K562 (cell line): ENCODE data around the gene CGGBP1. TPM values are rescaled to one million over a fixed set of nuclear protein-coding genes. Genes with fewer than 3 reads are reported as not detected.

Experiments
- ATAC-seq: fragments of 200-7000 bp; cut with Tn5 transposase; 3 replicates; pipeline ENCODE4 v1.9.1; 2020; ENCODE audit warnings: moderate library complexity
- BruUV-seq: library from RNA; stranded (reverse); fragments of 400-500 nt; replicated peaks from 2 replicates; lab custom pipeline; 2021; lab: Mats Ljungman, UMichigan
- CTCF ChIA-PET: fragments of 300-600 bp; formaldehyde crosslinking; extraction: SDS; loops from one replicate; lab custom pipeline; 2021; ENCODE audit warnings: low intra/inter-chr PET ratio; lab: Yijun Ruan, JAX
- POLR2A ChIA-PET: fragments of 300-600, 350-650 bp; sonication (Branson Sonifier 250); formaldehyde crosslinking; extraction: SDS; loops from one replicate; lab custom pipeline; 2021; ENCODE audit warnings: antibody characterized with exemption, inconsistent platforms; lab: Yijun Ruan, JAX
- DNase-seq, 4 experiments: peaks; one replicate each; pipeline versions ENCODE4 v3.0.0 to v3.0.0-alpha.2; 2011 to 2018; ENCODE audit warnings: low spot score in 3 of 4, mixed read lengths in 3 of 4; ENCODE audit errors: extremely low read depth in 1 of 4
- FAIRE-seq: peaks from 2 replicates; lab custom pipeline; 2011; peaks lifted over from hg19 to GRCh38; lab: Jason Lieb, UNC
- H2AFZ ChIP-seq: 2 replicates; pipeline ENCODE4 v1.6.0; 2011; ENCODE audit warnings: low read depth, low read length, control low read depth, inconsistent platforms
- H3K27ac ChIP-seq: fragments of 200-600 bp; 3 replicates; pipeline ENCODE4 v1.8.0; 2011; ENCODE audit warnings: low read depth, mild to moderate bottlenecking, control low read depth, inconsistent platforms, low read length, moderate library complexity, mixed read lengths; ENCODE audit errors: extremely low read depth
- H3K27me3 ChIP-seq, 2 experiments: fragments of 300-600 bp in 1 of 2; 2 replicates in 1 of 2; 3 replicates in 1 of 2; pipeline versions ENCODE4 v1.6.0 to v1.8.0; 2011; ENCODE audit warnings: inconsistent platforms in 2 of 2, low read length in 2 of 2, mild to moderate bottlenecking in 1 of 2, mixed read lengths in 1 of 2, moderate library complexity in 1 of 2; ENCODE audit not compliant: control insufficient read depth in 2 of 2, insufficient read depth in 2 of 2
- H3K36me3 ChIP-seq: fragments of 300-600 bp; 3 replicates; pipeline ENCODE4 v1.8.0; 2011; ENCODE audit warnings: mild to moderate bottlenecking, low read length, inconsistent platforms; ENCODE audit not compliant: control insufficient read depth, insufficient read depth
- H3K4me1 ChIP-seq, 2 experiments: fragments of 200-600 bp in 1 of 2; replicated peaks in 1 of 2; 2 replicates in 1 of 2; 3 replicates in 1 of 2; pipeline versions ENCODE4 v1.5.1 to v1.8.0; 2011; ENCODE audit warnings: inconsistent platforms in 2 of 2, low read length in 2 of 2, mild to moderate bottlenecking in 1 of 2, mixed read lengths in 1 of 2, moderate library complexity in 1 of 2; ENCODE audit not compliant: control insufficient read depth in 2 of 2, insufficient read depth in 2 of 2
- H3K4me2 ChIP-seq: 2 replicates; pipeline ENCODE4 v1.6.1; 2011; ENCODE audit warnings: low read length, control low read depth, inconsistent platforms, mixed read lengths; ENCODE audit not compliant: insufficient read depth
- H3K4me3 ChIP-seq: fragments of 200-600 bp; sonication (generic), shearing (Covaris generic); 2 replicates; pipeline ENCODE4 v1.5.1; 2016; ENCODE audit warnings: control low read depth, inconsistent platforms
- H3K79me2 ChIP-seq: fragments of 200-600 bp; 3 replicates; pipeline ENCODE4 v1.8.0; 2011; ENCODE audit warnings: low read length, inconsistent platforms; ENCODE audit not compliant: control insufficient read depth, insufficient read depth
- H3K9ac ChIP-seq, 2 experiments: 2 replicates each; pipeline versions ENCODE4 v1.6.0 to v1.6.1; 2011; ENCODE audit warnings: low read depth in 2 of 2, low read length in 2 of 2, control low read depth in 1 of 2, inconsistent platforms in 1 of 2, mild to moderate bottlenecking in 1 of 2, mixed read lengths in 1 of 2; ENCODE audit not compliant: insufficient read depth in 1 of 2
- H3K9me1 ChIP-seq: one replicate; pipeline ENCODE4 v1.6.0; 2011; ENCODE audit warnings: inconsistent platforms, mild to moderate bottlenecking, low read length, moderate library complexity; ENCODE audit not compliant: control insufficient read depth, insufficient read depth
- H3K9me3 ChIP-seq: replicated peaks from 2 replicates; pipeline ENCODE4 v1.5.1; 2011; ENCODE audit warnings: low read depth, low read length, inconsistent platforms; ENCODE audit not compliant: control insufficient read depth, insufficient read depth
- H4K20me1 ChIP-seq: replicated peaks from 2 replicates; pipeline ENCODE4 v1.6.1; 2011; ENCODE audit warnings: low read length, inconsistent platforms, mixed read lengths; ENCODE audit not compliant: control insufficient read depth, insufficient read depth
- CEBPB ChIP-seq: fragments of 450-650 bp; IDR thresholded peaks from 2 replicates; pipeline ENCODE4 v1.6.1; 2016; ENCODE audit warnings: missing genetic modification characterization, missing compliant biosample characterization
- CEBPG ChIP-seq, 3 experiments: fragments of 200-800 bp in 1 of 3; sonication (Bioruptor generic) in 1 of 3; sonication (generic) in 1 of 3; formaldehyde crosslinking in 1 of 3; IDR thresholded peaks in 2 of 3; conservative IDR thresholded peaks in 1 of 3; 2 replicates each; pipeline versions ENCODE4 v1.6.1 to v1.8.0; 2016 to 2022; ENCODE audit warnings: missing compliant biosample characterization in 2 of 3, missing genetic modification characterization in 2 of 3, mild to moderate bottlenecking in 1 of 3, missing genetic modification reagents in 1 of 3
- ELK3 ChIP-seq: fragments of 450-650 bp; formaldehyde crosslinking; IDR thresholded peaks from 2 replicates; pipeline ENCODE4 v1.4.0; 2020; ENCODE audit warnings: mild to moderate bottlenecking
- GTF2A2 ChIP-seq: IDR thresholded peaks from 2 replicates; pipeline ENCODE4 v1.6.1; 2016; ENCODE audit warnings: mild to moderate bottlenecking, missing genetic modification characterization, missing compliant biosample characterization
- NFIX ChIP-seq: fragments of 250-450 bp; sonication (Bioruptor Pico); IDR thresholded peaks from 2 replicates; pipeline ENCODE4 v1.4.0; 2020; ENCODE audit warnings: low read depth, mild to moderate bottlenecking, moderate library complexity
- RFX5 ChIP-seq: IDR thresholded peaks from 2 replicates; pipeline ENCODE4 v1.6.1; 2011; ENCODE audit warnings: low read depth, mild to moderate bottlenecking, improper control_type of control experiment, low read length
- SIRT6 ChIP-seq: IDR thresholded peaks from one replicate; pipeline ENCODE4 v1.6.1; 2012; ENCODE audit warnings: low read depth, mild to moderate bottlenecking, control low read depth, inconsistent platforms, low read length, moderate library complexity
- SP2 ChIP-seq: IDR thresholded peaks from 2 replicates; pipeline ENCODE4 v1.6.1; 2011; ENCODE audit warnings: mild to moderate bottlenecking, low read depth, low read length, moderate library complexity; ENCODE audit not compliant: poor library complexity, severe bottlenecking; ENCODE audit errors: extremely low read depth
- UBTF ChIP-seq, 2 experiments: IDR thresholded peaks; 2 replicates each; pipeline ENCODE4 v1.6.1; 2012; ENCODE audit warnings: improper control_type of control experiment in 2 of 2, low read depth in 2 of 2, low read length in 2 of 2, borderline replicate concordance in 1 of 2
- ZNF507 ChIP-seq: conservative IDR thresholded peaks from 2 replicates; pipeline ENCODE4 v1.6.1; 2017; ENCODE audit warnings: missing genetic modification characterization, missing compliant biosample characterization
- ZNF511 ChIP-seq: sonication (generic); formaldehyde crosslinking; IDR thresholded peaks from 2 replicates; pipeline ENCODE4 v1.8.0; 2022; ENCODE audit warnings: mild to moderate bottlenecking, missing genetic modification reagents
- WGBS: fragments of 100-300 bp; shearing (Covaris generic); methylation state at CpG from one replicate; pipeline ENCODE4 v1.1.6; 2016; ENCODE audit warnings: low coverage, mixed read lengths; ENCODE audit not compliant: insufficient coverage; ENCODE audit errors: missing lambda C conversion rate; 5-methylcytosine and 5-hydroxymethylcytosine counted together
- in situ Hi-C: fragments of 300-500 bp; cut with MboI; formaldehyde crosslinking; loops from 4 replicates; pipeline ENCODE4 v1.15.0; 2018; ENCODE audit warnings: inconsistent platforms, mixed read lengths
- intact Hi-C: fragments of 100-400 bp; cut with micrococcal nuclease; formaldehyde crosslinking; loops from 2 replicates; pipeline ENCODE4 v1.14.2; 2022
- polyA plus RNA-seq, 8 experiments: library from polyadenylated mRNA; depleted of rRNA in 4 of 8; stranded (reverse) in 5 of 8; unstranded in 3 of 8; fragments of >200 nt; fragmentation: Nextera tagmentation in 2 of 8; fragmentation: Illumina TruSeq in 1 of 8; extraction: Ambion mirVana in 2 of 8; extraction: Trizol in 1 of 8; gene quantifications; 2 replicates each; pipeline versions ENCODE4 v1.2.1 to v1.2.3, GENCODE V29; 2011 to 2014; ENCODE audit warnings: inconsistent platforms in 1 of 8, missing spikeins in 1 of 8
- total RNA-seq, 7 experiments: library from RNA; depleted of rRNA in 6 of 7; stranded (reverse); fragments of >200 nt in 6 of 7; fragmentation: Illumina TruSeq in 2 of 7; extraction: Trizol in 2 of 7; gene quantifications; 2 replicates each; pipeline versions ENCODE4 v1.2.1 to v1.2.3, GENCODE V29; 2011 to 2021; ENCODE audit warnings: low replicate concordance in 1 of 7

Gene CGGBP1
- total and polyA plus RNA-seq, 9 of the 15 experiments (the other 6 are each of a cell fraction or from before 2014, with no cell fraction given), result 14.4 to 47.8 (median 37.8) TPM

GRCh38 chr3:88101142-88101541 lies 42.3 kb upstream of the CGGBP1 start:
- Histone ChIP-seq H3K27ac (no peak overlapping the region), H3K4me3 (no peak overlapping the region), H3K79me2 (peaks cover 3% of the 10 kb centered on the region; the same call in 1 of the 3 replicates)
- 100% methylated on average over 1 of the region's 1 CpG for WGBS
- CTCF ChIA-PET, result no interaction called here
- no peak for TF ChIP-seq SIRT6
- TF ChIP-seq NFIX, result no peak
- TF ChIP-seq RFX5, result no peak
- TF ChIP-seq SP2, result no peak
- TF ChIP-seq CEBPG (CRISPR knock-in tag; IDR thresholded peaks at IDR 0.05), result no peak
- peak in 1 of 2 experiments; percentile 70; a peak in 2 of 4 replicates for TF ChIP-seq CEBPG (tag; conservative IDR thresholded peaks at IDR 0.05 in 1 of 2, IDR thresholded peaks at IDR 0.05 in 1 of 2)
- no peak for TF ChIP-seq UBTF (IDR thresholded peaks at IDR 0.05; ENCODE audit: borderline replicate concordance in 1 of 2, low read depth in 2 of 2, low read length in 2 of 2)
- no peak for TF ChIP-seq ELK3 (CRISPR knock-in tag)
- TF ChIP-seq ZNF511 (CRISPR knock-in tag), result no peak
- TF ChIP-seq CEBPB (tag), result peak; percentile 62
- no peak for TF ChIP-seq GTF2A2
- no peak for TF ChIP-seq ZNF507 (tag)
- TF ChIP-seq, all 486 proteins: peak for 2
- Histone ChIP-seq H3K9me1 (no peaks in the 10 kb centered on the region), H3K9ac (no peak overlapping the region), H2AFZ (no peak overlapping the region), H4K20me1 (no peaks in the 10 kb centered on the region), H3K27me3 (no peaks in the 10 kb centered on the region), H3K9me3 (0 out of 2 replicates have a peak, but pooled peaks cover 3% of the 10 kb centered on the region), H3K4me2 (no peak overlapping the region), H3K4me1 (no peaks in the 10 kb centered on the region), H3K36me3 (peaks cover 10% of the 10 kb centered on the region; the same call in 2 of the 3 replicates)
- intact Hi-C loops (no loop called here), in situ Hi-C loops (no loop called here)
- POLR2A ChIA-PET, result no interaction called here
- DNase-seq, result no peak
- no TSS peak for BruUV-seq
- no peak for FAIRE-seq
- no peak for ATAC-seq
